ENCODE measurements around the gene HMCN2. TPM values are rescaled to one million over a fixed set of nuclear protein-coding genes. Genes with fewer than 3 reads are reported as not detected.
"Not testable (repeated sequence)": the region's sequence is repeated elsewhere in the genome, so short reads cannot be mapped to it uniquely, and the experiment has no call there.

HMCN2 gene
- total RNA-seq, 1 donor from 2014 or later: 0.64 TPM

GRCh38 chr9:130237763-130238524 is 27.6 kb upstream of the HMCN2 start:
- DNase-seq (ENCODE audit: extremely low read depth, low read depth, low spot score): no peak

GRCh38 chr9:130239363-130239695 is 26.2 kb upstream of the HMCN2 start:
- DNase-seq (ENCODE audit: extremely low read depth, low read depth, low spot score): no peak

GRCh38 chr9:130239741-130240241 is 25.8 kb upstream of the HMCN2 start:
- DNase-seq (ENCODE audit: extremely low read depth, low read depth, low spot score): no peak

DNA sequence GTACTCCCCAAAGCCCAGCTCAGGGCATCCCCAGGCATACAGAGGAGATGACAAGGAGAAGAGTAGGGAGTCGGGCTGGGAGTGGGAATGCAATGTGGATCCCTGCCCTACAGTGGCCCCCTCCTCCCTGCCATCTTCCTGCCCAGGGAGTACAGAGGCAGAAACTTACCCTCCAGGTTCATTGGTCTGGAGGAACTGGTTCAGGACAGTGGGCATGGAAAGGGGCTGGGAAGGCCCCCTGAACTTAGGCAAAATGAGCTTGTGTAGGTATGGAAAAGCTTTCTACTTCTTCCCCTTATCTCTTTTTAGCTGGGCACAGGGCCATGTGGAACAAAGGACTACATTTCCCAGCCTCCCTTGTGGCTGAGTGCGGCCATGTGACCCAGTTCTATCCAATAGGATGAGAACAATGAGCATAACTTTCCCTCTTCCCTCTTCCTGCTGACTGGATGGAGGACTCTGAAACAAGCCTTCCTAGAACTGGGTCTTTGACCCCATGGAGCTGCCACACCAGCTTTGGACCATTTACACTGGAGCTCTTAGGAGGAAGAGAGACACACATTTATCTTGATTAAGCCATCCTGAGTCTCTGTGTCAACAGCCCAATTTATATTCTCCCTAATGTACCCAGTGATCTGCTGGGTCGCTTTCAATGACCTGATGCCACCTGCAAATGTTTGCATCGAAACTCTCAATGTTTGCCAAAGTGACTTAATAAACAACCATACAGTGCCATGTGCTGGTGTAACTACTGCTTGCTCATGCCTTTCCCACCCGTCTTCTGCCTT is 25.0 kb upstream of the HMCN2 start:
- peak; percentile 34 for DNase-seq (ENCODE audit: extremely low read depth, low read depth, low spot score)

GRCh38 chr9:130241198-130241535 is 24.4 kb upstream of the HMCN2 start:
- DNase-seq (ENCODE audit: extremely low read depth, low read depth, low spot score): no peak

GRCh38 chr9:130242270-130243014 is 23.1 kb upstream of the HMCN2 start:
- no peak for DNase-seq (ENCODE audit: extremely low read depth, low read depth, low spot score)

- DNase-seq (ENCODE audit: extremely low read depth, low read depth, low spot score): no peak
These were observed 22.3 kb upstream of the HMCN2 start for GRCh38 chr9:130243015-130243881.

- no peak for DNase-seq (ENCODE audit: extremely low read depth, low read depth, low spot score)
These were observed 21.7 kb upstream of the HMCN2 start for GRCh38 chr9:130243882-130244170.

DNA sequence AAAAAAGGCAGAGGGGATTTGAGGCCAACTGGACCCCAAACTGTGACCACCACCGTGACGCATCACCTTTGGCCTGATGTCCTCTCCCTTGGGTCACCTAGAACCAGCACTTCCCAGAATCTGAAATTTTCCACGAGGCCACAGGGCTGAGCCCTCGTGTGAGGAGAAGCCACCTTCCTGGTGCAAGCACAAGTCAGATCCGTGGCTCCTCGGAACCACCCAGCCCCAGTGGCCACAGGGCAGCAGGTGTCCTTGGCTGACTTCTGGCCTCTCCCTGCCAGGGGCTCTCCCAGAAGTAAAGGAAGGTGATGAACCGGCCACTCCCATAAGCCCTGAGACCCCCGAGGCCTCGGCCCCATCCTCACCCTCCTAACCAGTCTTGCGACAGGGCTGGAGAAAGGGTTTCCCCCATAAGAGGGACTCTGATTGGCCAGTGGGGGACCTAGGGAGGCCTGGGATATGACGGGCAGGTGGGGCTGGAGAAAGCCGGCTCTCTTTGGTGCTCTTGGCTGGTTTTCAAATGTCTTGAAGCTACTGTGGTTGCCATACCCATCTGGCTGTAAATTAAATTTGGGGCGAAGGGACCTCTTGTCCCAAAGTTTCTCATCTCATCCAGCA is 20.9 kb upstream of the HMCN2 start:
- no peak for DNase-seq (ENCODE audit: extremely low read depth, low read depth, low spot score)

DNA sequence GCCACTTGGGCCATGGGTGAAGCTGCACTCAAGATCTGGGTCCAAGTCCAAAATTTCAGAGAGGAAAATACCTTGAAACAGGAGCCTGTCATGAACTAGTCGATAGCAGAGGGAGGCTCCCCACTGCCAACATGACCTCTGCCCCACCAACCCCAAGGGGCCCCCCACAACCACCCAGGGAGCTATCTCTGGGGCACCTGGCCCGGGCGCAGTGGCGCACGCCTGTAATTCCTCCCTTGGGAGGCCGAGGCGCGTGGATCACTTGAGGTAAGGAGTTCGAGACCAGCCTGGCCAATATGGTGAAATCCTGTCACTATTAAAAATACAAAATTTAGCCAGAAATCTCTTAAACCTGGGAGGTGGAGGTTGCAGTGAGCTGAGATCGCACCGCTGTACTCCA is 20.1 kb upstream of the HMCN2 start:
- no peak for DNase-seq (ENCODE audit: extremely low read depth, low read depth, low spot score)

- no peak for DNase-seq (ENCODE audit: extremely low read depth, low read depth, low spot score)
These were observed 19.4 kb upstream of the HMCN2 start for GRCh38 chr9:130246126-130246525.

- DNase-seq (ENCODE audit: extremely low read depth, low read depth, low spot score): no peak
These were observed 10.6 kb upstream of the HMCN2 start for GRCh38 chr9:130254747-130255630.

- DNase-seq (ENCODE audit: extremely low read depth, low read depth, low spot score): no peak
These were observed 9.9 kb upstream of the HMCN2 start for GRCh38 chr9:130255631-130256134.

GRCh38 chr9:130256644-130257043 is 8.9 kb upstream of the HMCN2 start:
- DNase-seq (ENCODE audit: extremely low read depth, low read depth, low spot score): no peak

GRCh38 chr9:130258137-130258536 is 7.4 kb upstream of the HMCN2 start:
- DNase-seq (ENCODE audit: extremely low read depth, low read depth, low spot score): not testable (repeated sequence)

DNA sequence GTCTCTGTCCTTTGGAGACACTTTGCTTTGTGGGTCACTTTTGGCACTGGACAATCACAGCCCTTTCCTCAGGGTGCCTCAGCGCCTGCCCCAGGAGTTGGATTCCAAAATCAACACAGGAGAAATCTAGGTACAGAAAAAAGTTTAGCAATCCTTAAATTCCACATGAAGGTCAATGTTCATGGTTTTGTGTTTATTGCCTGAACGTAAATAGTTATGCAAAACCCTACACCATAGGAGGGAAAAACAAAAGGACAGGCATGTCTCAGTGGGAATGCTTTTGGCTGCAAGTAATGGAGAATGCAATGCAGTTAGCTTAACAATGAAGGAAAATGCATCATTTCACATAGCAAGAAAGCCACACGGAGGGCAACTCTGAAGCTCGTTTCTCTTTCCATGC is 6.5 kb upstream of the HMCN2 start:
- no peak for DNase-seq (ENCODE audit: extremely low read depth, low read depth, low spot score)

DNA sequence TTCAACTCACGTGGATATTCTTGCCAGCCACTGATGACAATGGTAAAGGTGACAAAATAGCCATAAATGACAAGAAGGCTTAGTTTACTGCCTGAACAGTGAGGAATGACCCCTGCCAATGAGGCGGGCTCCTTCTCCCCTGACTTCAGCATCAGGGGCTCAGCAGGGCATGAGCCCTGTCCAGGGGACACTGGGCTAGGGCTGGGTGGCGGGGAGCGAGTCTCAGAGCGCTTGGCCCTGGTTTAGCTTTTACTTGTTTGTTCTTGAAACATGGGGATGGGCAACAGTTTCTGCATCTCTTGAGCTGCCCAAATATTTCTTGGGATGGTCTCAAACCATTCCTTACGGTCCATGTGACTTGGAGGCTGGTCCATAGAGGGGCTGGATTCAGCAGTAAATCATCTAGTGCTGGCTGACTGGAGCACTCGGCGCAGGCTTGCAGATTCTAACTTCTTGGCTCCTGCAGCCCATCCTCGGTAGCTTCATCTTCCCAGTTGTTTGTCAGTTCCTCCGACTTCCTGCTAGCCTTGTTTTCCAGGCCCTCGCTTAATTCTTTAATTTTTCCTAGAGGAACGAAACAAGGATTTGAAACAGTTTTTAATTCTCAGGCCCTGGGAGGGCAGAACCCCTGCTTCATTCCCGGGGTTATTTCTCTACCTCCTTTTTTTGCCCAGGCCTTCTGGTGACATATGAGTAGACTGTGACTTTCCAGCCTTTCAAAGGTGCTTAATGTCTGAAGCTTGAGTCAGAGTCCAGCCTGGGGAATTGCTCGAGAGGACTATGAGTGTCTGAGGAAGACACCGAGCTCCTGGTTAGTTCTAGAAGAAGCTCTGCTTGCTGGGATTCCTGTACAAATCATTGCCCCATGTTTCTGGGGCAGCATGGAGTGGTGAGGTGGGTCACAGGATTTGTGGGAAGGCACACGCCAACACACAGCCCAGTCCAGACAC is 4.5 kb upstream of the HMCN2 start:
- DNase-seq (ENCODE audit: extremely low read depth, low read depth, low spot score): no peak

Measured in glomerular endothelial cell (primary cell).